ENCODE results near the gene GNB1L. TPM values are rescaled to one million over a fixed set of nuclear protein-coding genes. Genes with fewer than 3 reads are reported as not detected.

The GNB1L gene
- total and polyA plus RNA-seq, 10 of the 15 experiments (the other 5 are each of a cell fraction or from before 2014, with no cell fraction given) = 0.21 to 19.4 (median 6.8) TPM

DNA sequence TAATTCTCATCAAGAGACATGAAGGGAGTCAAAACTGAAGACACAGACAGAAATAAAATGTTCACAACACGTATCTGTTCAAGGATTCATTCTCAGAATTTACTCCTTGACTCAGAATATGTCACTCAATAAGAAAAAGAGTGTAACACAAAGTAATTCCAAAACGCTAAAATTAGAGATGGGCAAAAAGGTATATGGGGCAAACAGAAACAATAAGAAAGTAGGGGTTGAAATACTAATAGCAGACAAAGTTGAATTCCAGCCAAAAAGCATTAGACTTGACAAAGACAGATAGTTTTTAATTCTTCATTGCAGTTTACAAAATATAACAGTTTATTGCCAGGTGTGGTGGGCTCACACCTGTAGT, 26.7 kb downstream of the GNB1L start (continued):
- TF ChIP-seq RAD51 (IDR thresholded peaks at IDR 0.05) = no peak
- TF ChIP-seq SMAD5 (IDR thresholded peaks at IDR 0.05; ENCODE audit: low read depth) = no peak
- no peak for TF ChIP-seq RBBP5 (conservative IDR thresholded peaks at IDR 0.05)
- no peak for TF ChIP-seq BHLHE40 (IDR thresholded peaks at IDR 0.05; ENCODE audit: borderline replicate concordance in 1 of 2, low read depth in 2 of 2, low read length in 1 of 2)

DNA sequence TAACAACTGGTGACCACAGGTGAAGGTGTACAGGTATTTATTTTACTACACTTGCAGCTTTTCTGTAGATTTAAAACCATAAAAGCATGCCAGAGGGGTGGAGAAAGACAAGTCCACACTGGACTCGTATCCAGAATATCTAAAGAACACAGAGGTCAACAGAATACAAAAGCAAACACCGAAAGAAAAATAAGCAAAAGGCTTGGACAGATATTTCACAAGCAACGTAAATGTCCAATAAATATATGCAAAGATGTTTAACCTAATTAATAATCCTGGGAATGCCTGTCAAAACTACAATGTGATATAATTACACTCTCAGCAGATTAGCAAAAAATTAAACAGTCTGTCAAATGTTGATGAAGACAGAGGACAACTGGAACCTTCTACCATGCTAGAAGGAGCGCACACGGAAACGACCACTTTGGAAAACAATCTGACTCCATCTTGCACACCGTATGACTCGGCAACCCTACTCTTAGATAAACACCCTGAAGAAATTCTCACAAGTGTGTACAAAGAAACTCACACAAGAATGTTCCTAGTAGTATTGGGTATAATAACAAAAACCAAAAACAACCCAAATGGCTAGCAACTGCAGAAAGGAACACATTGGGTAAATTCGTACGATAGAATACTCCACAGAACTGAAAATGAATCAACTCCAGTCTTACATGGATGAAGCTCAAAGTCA, 27.2 kb downstream of the GNB1L start:
- Histone ChIP-seq H3K9me3 (replicated peaks; ENCODE audit: control insufficient read depth, insufficient read depth, low read length) (no peaks in the 10 kb centered on the region), H3K4me2 (ENCODE audit: control insufficient read depth, insufficient read depth) (no peak overlapping the region), H3K9ac (ENCODE audit: control insufficient read depth, insufficient read depth, low read length) (no peak overlapping the region), H3K4me1 (ENCODE audit: control insufficient read depth, insufficient read depth, low read length) (peaks cover 1% of the 10 kb centered on the region), H3K36me3 (ENCODE audit: control insufficient read depth in 2 of 2, insufficient read depth in 2 of 2, low read length in 1 of 2) (no peaks in the 10 kb centered on the region), H3K27me3 (replicated peaks in 1 of 2; ENCODE audit: control insufficient read depth in 2 of 2, insufficient read depth in 2 of 2, low read length in 1 of 2) (no peaks in the 10 kb centered on the region), H4K20me1 (ENCODE audit: control insufficient read depth, insufficient read depth) (no peaks in the 10 kb centered on the region), H3K27ac (ENCODE audit: control insufficient read depth, insufficient read depth) (no peak overlapping the region), H3K4me3 (no peak overlapping the region), H3K79me2 (ENCODE audit: control insufficient read depth, insufficient read depth, low read length) (no peaks in the 10 kb centered on the region), H2AFZ (ENCODE audit: control insufficient read depth, low read depth, low read length) (no peak overlapping the region)
- POLR2A ChIA-PET = no interaction called here
- RAD21 ChIA-PET (ENCODE audit: unreplicated experiment) = no interaction called here
- CTCF ChIA-PET = no interaction called here
- FAIRE-seq (no peak), DNase-seq (ENCODE audit: low read depth, low spot score) (no peak), ATAC-seq (no peak)
- in situ Hi-C loops (cut with MboI) (no loop called here), intact Hi-C loops (cut with micrococcal nuclease; ENCODE audit: unreplicated experiment) (no loop called here)
- no TSS peak for BruUV-seq (replicated peaks)
- 67% methylated on average over 10 of the region's 10 CpGs for whole genome bisulfite sequencing (ENCODE audit: insufficient coverage, insufficient replicate concordance, low lambda C conversion rate, missing lambda C conversion rate)
- SMC1A ChIA-PET (ENCODE audit: uncharacterized antibody, unreplicated experiment) = no interaction called here
- no peak for TF ChIP-seq EZH2 (IDR thresholded peaks at IDR 0.05; ENCODE audit: borderline replicate concordance, control insufficient read depth, low read depth, low read length)
- no peak for TF ChIP-seq RELA (IDR thresholded peaks at IDR 0.05; ENCODE audit: borderline replicate concordance, partially characterized antibody)
- TF ChIP-seq BMI1 (IDR thresholded peaks at IDR 0.05; ENCODE audit: borderline replicate concordance) = no peak
- TF ChIP-seq IKZF1 (conservative IDR thresholded peaks at IDR 0.05) = no peak
- TF ChIP-seq, protein P1, sequence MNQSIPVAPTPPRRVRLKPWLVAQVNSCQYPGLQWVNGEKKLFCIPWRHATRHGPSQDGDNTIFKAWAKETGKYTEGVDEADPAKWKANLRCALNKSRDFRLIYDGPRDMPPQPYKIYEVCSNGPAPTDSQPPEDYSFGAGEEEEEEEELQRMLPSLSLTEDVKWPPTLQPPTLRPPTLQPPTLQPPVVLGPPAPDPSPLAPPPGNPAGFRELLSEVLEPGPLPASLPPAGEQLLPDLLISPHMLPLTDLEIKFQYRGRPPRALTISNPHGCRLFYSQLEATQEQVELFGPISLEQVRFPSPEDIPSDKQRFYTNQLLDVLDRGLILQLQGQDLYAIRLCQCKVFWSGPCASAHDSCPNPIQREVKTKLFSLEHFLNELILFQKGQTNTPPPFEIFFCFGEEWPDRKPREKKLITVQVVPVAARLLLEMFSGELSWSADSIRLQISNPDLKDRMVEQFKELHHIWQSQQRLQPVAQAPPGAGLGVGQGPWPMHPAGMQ (IDR thresholded peaks at IDR 0.05; ENCODE audit: borderline replicate concordance) = no peak
- TF ChIP-seq, protein P2, sequence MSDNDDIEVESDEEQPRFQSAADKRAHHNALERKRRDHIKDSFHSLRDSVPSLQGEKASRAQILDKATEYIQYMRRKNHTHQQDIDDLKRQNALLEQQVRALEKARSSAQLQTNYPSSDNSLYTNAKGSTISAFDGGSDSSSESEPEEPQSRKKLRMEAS (IDR thresholded peaks at IDR 0.05; ENCODE audit: low read depth, low read length) = no peak
- TF ChIP-seq, protein P3, sequence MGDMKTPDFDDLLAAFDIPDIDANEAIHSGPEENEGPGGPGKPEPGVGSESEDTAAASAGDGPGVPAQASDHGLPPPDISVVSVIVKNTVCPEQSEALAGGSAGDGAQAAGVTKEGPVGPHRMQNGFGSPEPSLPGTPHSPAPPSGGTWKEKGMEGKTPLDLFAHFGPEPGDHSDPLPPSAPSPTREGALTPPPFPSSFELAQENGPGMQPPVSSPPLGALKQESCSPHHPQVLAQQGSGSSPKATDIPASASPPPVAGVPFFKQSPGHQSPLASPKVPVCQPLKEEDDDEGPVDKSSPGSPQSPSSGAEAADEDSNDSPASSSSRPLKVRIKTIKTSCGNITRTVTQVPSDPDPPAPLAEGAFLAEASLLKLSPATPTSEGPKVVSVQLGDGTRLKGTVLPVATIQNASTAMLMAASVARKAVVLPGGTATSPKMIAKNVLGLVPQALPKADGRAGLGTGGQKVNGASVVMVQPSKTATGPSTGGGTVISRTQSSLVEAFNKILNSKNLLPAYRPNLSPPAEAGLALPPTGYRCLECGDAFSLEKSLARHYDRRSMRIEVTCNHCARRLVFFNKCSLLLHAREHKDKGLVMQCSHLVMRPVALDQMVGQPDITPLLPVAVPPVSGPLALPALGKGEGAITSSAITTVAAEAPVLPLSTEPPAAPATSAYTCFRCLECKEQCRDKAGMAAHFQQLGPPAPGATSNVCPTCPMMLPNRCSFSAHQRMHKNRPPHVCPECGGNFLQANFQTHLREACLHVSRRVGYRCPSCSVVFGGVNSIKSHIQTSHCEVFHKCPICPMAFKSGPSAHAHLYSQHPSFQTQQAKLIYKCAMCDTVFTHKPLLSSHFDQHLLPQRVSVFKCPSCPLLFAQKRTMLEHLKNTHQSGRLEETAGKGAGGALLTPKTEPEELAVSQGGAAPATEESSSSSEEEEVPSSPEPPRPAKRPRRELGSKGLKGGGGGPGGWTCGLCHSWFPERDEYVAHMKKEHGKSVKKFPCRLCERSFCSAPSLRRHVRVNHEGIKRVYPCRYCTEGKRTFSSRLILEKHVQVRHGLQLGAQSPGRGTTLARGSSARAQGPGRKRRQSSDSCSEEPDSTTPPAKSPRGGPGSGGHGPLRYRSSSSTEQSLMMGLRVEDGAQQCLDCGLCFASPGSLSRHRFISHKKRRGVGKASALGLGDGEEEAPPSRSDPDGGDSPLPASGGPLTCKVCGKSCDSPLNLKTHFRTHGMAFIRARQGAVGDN (IDR thresholded peaks at IDR 0.05) = no peak
- TF ChIP-seq, protein P4, sequence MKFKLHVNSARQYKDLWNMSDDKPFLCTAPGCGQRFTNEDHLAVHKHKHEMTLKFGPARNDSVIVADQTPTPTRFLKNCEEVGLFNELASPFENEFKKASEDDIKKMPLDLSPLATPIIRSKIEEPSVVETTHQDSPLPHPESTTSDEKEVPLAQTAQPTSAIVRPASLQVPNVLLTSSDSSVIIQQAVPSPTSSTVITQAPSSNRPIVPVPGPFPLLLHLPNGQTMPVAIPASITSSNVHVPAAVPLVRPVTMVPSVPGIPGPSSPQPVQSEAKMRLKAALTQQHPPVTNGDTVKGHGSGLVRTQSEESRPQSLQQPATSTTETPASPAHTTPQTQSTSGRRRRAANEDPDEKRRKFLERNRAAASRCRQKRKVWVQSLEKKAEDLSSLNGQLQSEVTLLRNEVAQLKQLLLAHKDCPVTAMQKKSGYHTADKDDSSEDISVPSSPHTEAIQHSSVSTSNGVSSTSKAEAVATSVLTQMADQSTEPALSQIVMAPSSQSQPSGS (IDR thresholded peaks at IDR 0.05; ENCODE audit: low read length) = no peak
- TF ChIP-seq MXI1 (IDR thresholded peaks at IDR 0.05; ENCODE audit: low read depth, low read length) = no peak
- TF ChIP-seq BCL11A (IDR thresholded peaks at IDR 0.05; ENCODE audit: low read depth, low read length) = no peak
- no peak for TF ChIP-seq ESRRA (IDR thresholded peaks at IDR 0.05; ENCODE audit: low read length)
- no peak for TF ChIP-seq EGR1 (IDR thresholded peaks at IDR 0.05; ENCODE audit: borderline replicate concordance in 1 of 2, low read depth in 2 of 2, low read length in 2 of 2)

All from GM12878 (cell line).